Measurements from ENCODE around the gene MACROD2. TPM values are rescaled to one million over a fixed set of nuclear protein-coding genes. Genes with fewer than 3 reads are reported as not detected.

Gene MACROD2
- total RNA-seq, 1 donor from 2014 or later: not detected

GRCh38 chr20:15576411-15576810, 1581.1 kb downstream of the MACROD2 start:
- peaks cover 6% of the 10 kb centered on the region for H3K9me3 Mint-ChIP-seq
- no peaks in the 10 kb centered on the region for H3K27me3 Mint-ChIP-seq (ENCODE audit: insufficient read depth)
- H3K27ac Mint-ChIP-seq: no peak overlapping the region
- intact Hi-C loops (cut with micrococcal nuclease): no loop called here
- H3K4me1 Mint-ChIP-seq (ENCODE audit: low read depth): no peaks in the 10 kb centered on the region
- no peak overlapping the region for H3K4me3 Mint-ChIP-seq
- DNase-seq (ENCODE audit: low spot score): no peak
- no peaks in the 10 kb centered on the region for H3K36me3 Mint-ChIP-seq (ENCODE audit: low read depth)

GRCh38 chr20:15578113-15578512, 1582.8 kb downstream of the MACROD2 start:
- Mint-ChIP-seq H3K36me3 (ENCODE audit: low read depth) (no peaks in the 10 kb centered on the region), H3K27ac (no peak overlapping the region), H3K4me1 (ENCODE audit: low read depth) (no peaks in the 10 kb centered on the region), H3K27me3 (ENCODE audit: insufficient read depth) (no peaks in the 10 kb centered on the region), H3K9me3 (peaks cover 6% of the 10 kb centered on the region), H3K4me3 (no peak overlapping the region)
- no peak for DNase-seq (ENCODE audit: low spot score)
- intact Hi-C loops (cut with micrococcal nuclease): no loop called here

GRCh38 chr20:15579688-15580087, 1584.4 kb downstream of the MACROD2 start:
- Mint-ChIP-seq H3K4me3 (no peak overlapping the region), H3K27ac (no peak overlapping the region), H3K36me3 (ENCODE audit: low read depth) (no peaks in the 10 kb centered on the region), H3K27me3 (ENCODE audit: insufficient read depth) (no peaks in the 10 kb centered on the region), H3K4me1 (ENCODE audit: low read depth) (no peaks in the 10 kb centered on the region), H3K9me3 (peaks cover 6% of the 10 kb centered on the region)
- no peak for DNase-seq (ENCODE audit: low spot score)
- intact Hi-C loops (cut with micrococcal nuclease): no loop called here

DNA sequence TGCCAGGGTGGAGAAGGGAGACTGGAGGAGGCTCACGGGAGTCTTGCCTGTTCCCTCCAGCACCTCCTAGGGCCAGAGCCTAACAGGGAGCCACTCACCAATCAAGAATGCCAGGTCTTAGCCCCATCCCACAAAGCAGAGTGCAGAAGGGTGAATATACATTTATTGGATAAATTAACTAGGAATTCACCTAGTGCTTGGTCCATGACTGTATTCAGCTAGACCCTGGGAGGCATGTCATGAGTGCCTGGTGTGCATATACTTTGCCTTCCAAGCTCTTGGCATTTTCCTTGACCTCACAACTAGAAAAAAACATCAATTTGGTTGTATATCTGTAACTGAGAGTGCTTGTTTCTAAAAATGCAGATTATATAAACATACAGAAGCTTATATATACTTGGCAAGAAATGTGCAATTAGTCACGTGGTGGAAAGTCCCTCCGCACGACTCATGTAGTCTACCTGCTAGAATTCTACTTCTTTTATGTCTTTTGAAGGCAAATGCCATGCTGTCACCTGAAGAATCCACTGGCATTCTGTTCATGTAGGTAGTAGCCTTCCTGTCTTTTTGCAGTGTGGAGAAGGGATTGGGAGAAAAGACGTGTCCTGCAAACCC, 1586.9 kb downstream of the MACROD2 start:
- intact Hi-C loops (cut with micrococcal nuclease): no loop called here
- Mint-ChIP-seq H3K9me3 (peaks cover 6% of the 10 kb centered on the region), H3K27ac (no peak overlapping the region), H3K4me1 (ENCODE audit: low read depth) (no peaks in the 10 kb centered on the region), H3K36me3 (ENCODE audit: low read depth) (no peaks in the 10 kb centered on the region), H3K4me3 (no peak overlapping the region), H3K27me3 (ENCODE audit: insufficient read depth) (no peaks in the 10 kb centered on the region)
- no peak for DNase-seq (ENCODE audit: low spot score)

- Mint-ChIP-seq H3K4me3 (no peak overlapping the region), H3K4me1 (ENCODE audit: low read depth) (no peaks in the 10 kb centered on the region), H3K27me3 (ENCODE audit: insufficient read depth) (no peaks in the 10 kb centered on the region), H3K27ac (no peak overlapping the region), H3K36me3 (ENCODE audit: low read depth) (no peaks in the 10 kb centered on the region), H3K9me3 (peaks cover 8% of the 10 kb centered on the region)
- no peak for DNase-seq (ENCODE audit: low spot score)
- intact Hi-C loops (cut with micrococcal nuclease): no loop called here
These were observed 1589.2 kb downstream of the MACROD2 start for GRCh38 chr20:15584507-15584906.

GRCh38 chr20:15593081-15593480, 1597.8 kb downstream of the MACROD2 start:
- Mint-ChIP-seq H3K4me1 (ENCODE audit: low read depth) (no peaks in the 10 kb centered on the region), H3K27me3 (ENCODE audit: insufficient read depth) (no peaks in the 10 kb centered on the region), H3K27ac (no peak overlapping the region), H3K36me3 (ENCODE audit: low read depth) (no peaks in the 10 kb centered on the region), H3K4me3 (no peak overlapping the region), H3K9me3 (peaks cover 9% of the 10 kb centered on the region)
- no peak for DNase-seq (ENCODE audit: low spot score)
- intact Hi-C loops (cut with micrococcal nuclease): no loop called here

- no peak for DNase-seq (ENCODE audit: low spot score)
- Mint-ChIP-seq H3K36me3 (ENCODE audit: low read depth) (no peaks in the 10 kb centered on the region), H3K27me3 (ENCODE audit: insufficient read depth) (no peaks in the 10 kb centered on the region), H3K4me3 (no peak overlapping the region), H3K9me3 (peaks cover 4% of the 10 kb centered on the region), H3K27ac (no peak overlapping the region), H3K4me1 (ENCODE audit: low read depth) (no peaks in the 10 kb centered on the region)
- intact Hi-C loops (cut with micrococcal nuclease): no loop called here
These were observed 1598.9 kb downstream of the MACROD2 start for GRCh38 chr20:15594158-15594695.

- H3K9me3 Mint-ChIP-seq: peaks cover 4% of the 10 kb centered on the region
- H3K4me3 Mint-ChIP-seq: no peak overlapping the region
- DNase-seq (ENCODE audit: low spot score): no peak
- no peaks in the 10 kb centered on the region for H3K27me3 Mint-ChIP-seq (ENCODE audit: insufficient read depth)
- intact Hi-C loops (cut with micrococcal nuclease): no loop called here
- H3K27ac Mint-ChIP-seq: no peak overlapping the region
- H3K4me1 Mint-ChIP-seq (ENCODE audit: low read depth): no peaks in the 10 kb centered on the region
- no peaks in the 10 kb centered on the region for H3K36me3 Mint-ChIP-seq (ENCODE audit: low read depth)
These were observed 1601.0 kb downstream of the MACROD2 start for GRCh38 chr20:15596220-15596890.

DNA sequence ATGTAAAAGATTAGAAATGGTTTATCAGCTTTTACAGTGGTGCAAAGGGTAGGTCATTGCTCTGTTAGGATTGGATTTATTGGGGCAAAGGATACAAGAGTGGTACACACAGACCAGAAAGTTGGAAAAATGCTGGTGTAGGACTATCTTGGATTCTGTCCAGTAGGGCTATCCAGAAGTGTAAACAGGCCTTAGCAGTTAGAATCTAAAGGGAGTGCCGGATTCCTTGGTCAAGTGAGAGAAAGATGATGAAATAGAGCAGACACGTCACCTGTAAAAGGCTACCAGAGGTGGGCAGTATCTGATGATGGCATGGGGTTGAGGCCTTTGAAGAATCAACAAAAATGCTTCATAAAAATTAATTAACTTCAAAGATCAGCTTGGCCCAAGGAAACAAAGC, 1602.0 kb downstream of the MACROD2 start:
- Mint-ChIP-seq H3K9me3 (peaks cover 4% of the 10 kb centered on the region), H3K27ac (no peak overlapping the region), H3K27me3 (ENCODE audit: insufficient read depth) (no peaks in the 10 kb centered on the region), H3K4me1 (ENCODE audit: low read depth) (no peaks in the 10 kb centered on the region), H3K36me3 (ENCODE audit: low read depth) (no peaks in the 10 kb centered on the region), H3K4me3 (no peak overlapping the region)
- intact Hi-C loops (cut with micrococcal nuclease): no loop called here
- DNase-seq (ENCODE audit: low spot score): no peak

DNA sequence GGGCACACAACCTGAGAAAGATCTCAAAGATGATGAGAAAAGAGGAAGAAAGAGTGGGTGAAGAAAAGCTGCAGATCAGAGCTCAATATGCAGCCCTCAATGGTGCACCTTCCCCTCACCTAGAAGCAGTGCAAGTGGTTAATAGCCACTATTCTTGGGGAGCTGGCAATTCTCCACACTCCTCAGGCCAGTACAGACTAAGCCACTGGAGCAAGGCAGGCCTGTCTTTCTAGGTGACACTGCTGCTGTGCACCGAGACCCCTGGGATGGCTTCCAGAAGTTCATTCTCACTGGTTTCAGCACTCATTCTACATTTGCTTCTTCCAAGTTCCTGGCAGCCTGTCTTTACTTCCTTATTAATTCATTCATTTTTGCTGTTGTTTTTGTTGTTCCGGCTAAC, 1604.6 kb downstream of the MACROD2 start:
- H3K4me3 Mint-ChIP-seq: no peak overlapping the region
- intact Hi-C loops (cut with micrococcal nuclease): no loop called here
- no peak for DNase-seq (ENCODE audit: low spot score)
- H3K9me3 Mint-ChIP-seq: peaks cover 4% of the 10 kb centered on the region
- H3K36me3 Mint-ChIP-seq (ENCODE audit: low read depth): no peaks in the 10 kb centered on the region
- no peak overlapping the region for H3K27ac Mint-ChIP-seq
- H3K27me3 Mint-ChIP-seq (ENCODE audit: insufficient read depth): no peaks in the 10 kb centered on the region
- H3K4me1 Mint-ChIP-seq (ENCODE audit: low read depth): no peaks in the 10 kb centered on the region

DNA sequence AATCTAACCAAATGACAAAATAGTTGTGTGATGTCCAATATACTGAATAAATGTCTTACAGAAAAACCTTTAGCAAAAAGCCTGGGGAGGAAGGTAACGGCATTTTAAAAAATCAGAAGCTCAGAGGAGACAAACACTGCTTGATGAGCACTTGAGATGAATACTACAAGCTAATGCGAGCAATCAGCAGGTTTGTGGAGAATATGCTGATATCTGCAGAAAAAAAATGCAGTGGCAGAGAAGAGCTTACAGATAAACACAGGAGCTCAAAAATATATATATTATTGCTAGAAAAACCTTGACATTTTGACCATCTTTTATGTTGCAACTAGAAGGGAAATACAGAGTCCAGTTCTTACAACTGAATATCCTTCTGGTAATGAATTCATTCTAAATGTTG, 1605.2 kb downstream of the MACROD2 start:
- Mint-ChIP-seq H3K36me3 (ENCODE audit: low read depth) (no peaks in the 10 kb centered on the region), H3K27ac (no peak overlapping the region), H3K9me3 (peaks cover 4% of the 10 kb centered on the region), H3K27me3 (ENCODE audit: insufficient read depth) (no peaks in the 10 kb centered on the region), H3K4me3 (no peak overlapping the region), H3K4me1 (ENCODE audit: low read depth) (no peaks in the 10 kb centered on the region)
- DNase-seq (ENCODE audit: low spot score): no peak
- intact Hi-C loops (cut with micrococcal nuclease): no loop called here

GRCh38 chr20:15603506-15603905, 1608.2 kb downstream of the MACROD2 start:
- Mint-ChIP-seq H3K27me3 (ENCODE audit: insufficient read depth) (no peaks in the 10 kb centered on the region), H3K9me3 (no peaks in the 10 kb centered on the region), H3K4me1 (ENCODE audit: low read depth) (no peaks in the 10 kb centered on the region), H3K36me3 (ENCODE audit: low read depth) (no peaks in the 10 kb centered on the region), H3K27ac (no peak overlapping the region), H3K4me3 (no peak overlapping the region)
- no peak for DNase-seq (ENCODE audit: low spot score)
- intact Hi-C loops (cut with micrococcal nuclease): no loop called here

DNA sequence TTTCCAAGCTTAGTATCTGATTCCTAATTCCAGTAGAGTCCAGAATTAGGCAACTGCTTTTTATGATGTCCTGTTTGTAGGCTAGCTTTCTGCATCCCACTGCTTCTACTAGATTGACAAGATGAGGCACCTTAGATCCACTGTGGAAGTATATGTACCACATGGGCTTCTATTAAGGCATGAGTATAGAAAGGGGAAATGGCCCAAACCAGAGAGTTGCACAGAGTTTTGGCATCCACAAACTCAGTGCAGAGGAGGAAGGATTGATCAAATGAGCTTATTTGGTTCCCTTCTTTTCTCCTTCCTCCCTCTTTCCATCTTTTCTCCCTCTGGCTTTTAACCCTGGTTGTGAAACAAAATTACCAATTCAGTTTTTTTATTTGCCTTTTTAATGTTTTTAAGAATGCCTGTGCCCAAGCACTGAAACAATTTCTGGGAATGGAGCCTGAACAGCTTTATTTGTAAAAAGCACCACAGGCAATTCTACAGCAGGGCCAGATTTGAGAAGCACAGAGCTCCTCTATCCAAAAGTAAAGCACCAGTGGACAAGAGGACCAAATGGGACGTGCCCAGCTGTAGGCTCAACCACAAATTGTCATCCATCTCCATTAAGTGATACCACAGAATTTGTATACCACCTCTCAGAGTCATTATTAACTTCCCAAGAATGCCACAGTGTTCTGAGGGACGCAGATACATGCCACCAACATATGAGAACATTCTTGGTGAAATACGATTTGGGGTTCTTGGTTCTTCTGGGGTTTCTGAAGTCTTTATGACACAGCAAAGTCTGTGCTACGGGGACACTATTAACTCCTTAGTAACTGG, 1608.9 kb downstream of the MACROD2 start:
- no peaks in the 10 kb centered on the region for H3K4me1 Mint-ChIP-seq (ENCODE audit: low read depth)
- H3K27me3 Mint-ChIP-seq (ENCODE audit: insufficient read depth): no peaks in the 10 kb centered on the region
- H3K4me3 Mint-ChIP-seq: no peak overlapping the region
- intact Hi-C loops (cut with micrococcal nuclease): no loop called here
- no peak overlapping the region for H3K27ac Mint-ChIP-seq
- H3K36me3 Mint-ChIP-seq (ENCODE audit: low read depth): no peaks in the 10 kb centered on the region
- DNase-seq (ENCODE audit: low spot score): no peak
- no peaks in the 10 kb centered on the region for H3K9me3 Mint-ChIP-seq
